SU-DHL-6 (cell line): ENCODE data around the gene ARHGDIA.

Experiments used
- EZH2phosphoT487 ChIP-seq: fragments of 200-600 bp; sonication (generic), shearing (Covaris generic); conservative IDR thresholded peaks from 2 replicates; pipeline ENCODE4 v1.6.1; 2018; ENCODE audit warnings: mild to moderate bottlenecking, antibody characterized with exemption, low read length, moderate library complexity, mixed read lengths
- TF ChIP-seq, protein P1 (sequence below): fragments of 200-600 bp; sonication (generic); IDR thresholded peaks from one replicate; pipeline ENCODE4 v1.5.1; 2017; ENCODE audit warnings: antibody characterized with exemption, mild to moderate bottlenecking, low read length, moderate library complexity; ENCODE audit not compliant: insufficient read depth, poor library complexity, severe bottlenecking

DNA sequence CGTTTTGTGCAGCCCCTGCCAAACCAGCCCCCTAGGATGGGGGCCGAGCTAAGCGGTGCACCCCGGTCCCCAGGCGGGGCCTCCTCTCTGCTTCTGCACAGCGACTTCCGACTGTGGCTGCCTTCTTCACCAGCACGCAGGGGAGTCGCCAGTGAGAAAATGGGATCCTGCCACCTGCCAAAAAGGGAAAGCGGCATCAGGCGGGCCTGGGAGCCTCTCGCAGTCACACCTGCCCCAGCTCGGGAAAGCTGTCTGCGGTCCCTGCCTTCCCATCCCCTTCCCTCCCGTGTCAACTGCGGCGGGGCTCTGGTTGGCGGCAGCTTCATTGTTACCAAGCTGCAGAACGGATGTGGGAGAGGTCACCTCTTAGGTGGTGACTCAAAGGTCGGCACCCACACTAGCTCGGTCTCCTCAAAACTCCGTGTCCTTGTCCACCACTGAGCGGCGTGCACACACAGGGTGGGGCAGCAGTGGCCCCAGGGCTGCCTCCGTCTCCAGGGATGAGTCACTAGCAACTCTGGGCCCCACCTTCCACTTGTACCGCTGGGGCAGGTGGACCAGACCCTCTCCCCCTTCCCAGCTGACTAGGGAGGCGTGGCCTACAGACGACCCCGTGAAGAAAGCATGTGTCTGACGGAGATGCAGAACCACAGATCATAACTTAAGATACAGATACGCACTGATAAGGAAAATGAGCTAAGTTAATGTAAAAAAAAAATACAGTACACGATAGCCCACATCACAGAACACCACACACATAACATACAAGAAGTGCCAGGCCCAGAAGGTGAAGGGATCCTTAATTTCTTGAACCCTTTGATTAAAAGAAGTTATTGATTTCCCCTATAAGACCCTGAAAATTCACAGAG lies 41.5 kb upstream of the ARHGDIA start:
- TF ChIP-seq, protein P1, sequence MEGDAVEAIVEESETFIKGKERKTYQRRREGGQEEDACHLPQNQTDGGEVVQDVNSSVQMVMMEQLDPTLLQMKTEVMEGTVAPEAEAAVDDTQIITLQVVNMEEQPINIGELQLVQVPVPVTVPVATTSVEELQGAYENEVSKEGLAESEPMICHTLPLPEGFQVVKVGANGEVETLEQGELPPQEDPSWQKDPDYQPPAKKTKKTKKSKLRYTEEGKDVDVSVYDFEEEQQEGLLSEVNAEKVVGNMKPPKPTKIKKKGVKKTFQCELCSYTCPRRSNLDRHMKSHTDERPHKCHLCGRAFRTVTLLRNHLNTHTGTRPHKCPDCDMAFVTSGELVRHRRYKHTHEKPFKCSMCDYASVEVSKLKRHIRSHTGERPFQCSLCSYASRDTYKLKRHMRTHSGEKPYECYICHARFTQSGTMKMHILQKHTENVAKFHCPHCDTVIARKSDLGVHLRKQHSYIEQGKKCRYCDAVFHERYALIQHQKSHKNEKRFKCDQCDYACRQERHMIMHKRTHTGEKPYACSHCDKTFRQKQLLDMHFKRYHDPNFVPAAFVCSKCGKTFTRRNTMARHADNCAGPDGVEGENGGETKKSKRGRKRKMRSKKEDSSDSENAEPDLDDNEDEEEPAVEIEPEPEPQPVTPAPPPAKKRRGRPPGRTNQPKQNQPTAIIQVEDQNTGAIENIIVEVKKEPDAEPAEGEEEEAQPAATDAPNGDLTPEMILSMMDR = no peak
- TF ChIP-seq EZH2phosphoT487 = no peak
